GM12878 (cell line): ENCODE results near the gene SAMD7.

ENCODE experiments used
- ATF3 ChIP-seq: IDR thresholded peaks from 2 replicates; pipeline ENCODE4 v1.6.1; 2011; ENCODE audit warnings: low read depth, mild to moderate bottlenecking, low read length, moderate library complexity, borderline replicate concordance; ENCODE audit errors: extremely low read depth
- CREM ChIP-seq: IDR thresholded peaks from 2 replicates; pipeline ENCODE4 v1.6.1; 2014; ENCODE audit warnings: antibody characterized with exemption, low read depth
- EZH2 ChIP-seq: IDR thresholded peaks from 2 replicates; pipeline ENCODE4 v1.6.1; 2012; ENCODE audit warnings: low read depth, mild to moderate bottlenecking, control low read depth, inconsistent platforms, low read length, borderline replicate concordance; ENCODE audit not compliant: control insufficient read depth
- FOXM1 ChIP-seq: IDR thresholded peaks from 2 replicates; pipeline ENCODE4 v1.6.1; 2012; ENCODE audit warnings: low read depth, mild to moderate bottlenecking, inconsistent platforms, low read length, moderate library complexity
- JUNB ChIP-seq: IDR thresholded peaks from 2 replicates; pipeline ENCODE4 v1.6.1; 2016; ENCODE audit warnings: antibody characterized with exemption, mild to moderate bottlenecking
- MTA3 ChIP-seq: IDR thresholded peaks from 2 replicates; pipeline ENCODE4 v1.6.1; 2012; ENCODE audit warnings: low read length, inconsistent platforms, borderline replicate concordance
- NR2C1 ChIP-seq: fragments of 450-650 bp; IDR thresholded peaks from 2 replicates; pipeline ENCODE4 v1.6.1; 2017; ENCODE audit warnings: antibody characterized with exemption, mild to moderate bottlenecking, moderate library complexity
- POLR2A ChIP-seq: IDR thresholded peaks from 2 replicates; pipeline ENCODE4 v1.6.1; 2011; ENCODE audit warnings: low read depth, mild to moderate bottlenecking, low read length

- TF ChIP-seq POLR2A (no peak), EZH2 (no peak), JUNB (no peak), ATF3 (no peak), NR2C1 (no peak), FOXM1 (no peak), CREM (no peak), MTA3 (no peak)
Measured at GRCh38 chr3:169894110-169894509, 17.3 kb upstream of the SAMD7 start.
